GM19438 (cell line): ENCODE results near the gene SLF2.
A peak's percentile ranks its signal among the peaks of the same experiment; 100 is the strongest.

Source experiments
- ATAC-seq: cut with Tn5 transposase; IDR thresholded peaks from one replicate; pipeline ENCODE4 v1.9.1; 2021; ENCODE audit warnings: low read depth; ENCODE audit not compliant: unreplicated experiment

The SLF2 gene

DNA sequence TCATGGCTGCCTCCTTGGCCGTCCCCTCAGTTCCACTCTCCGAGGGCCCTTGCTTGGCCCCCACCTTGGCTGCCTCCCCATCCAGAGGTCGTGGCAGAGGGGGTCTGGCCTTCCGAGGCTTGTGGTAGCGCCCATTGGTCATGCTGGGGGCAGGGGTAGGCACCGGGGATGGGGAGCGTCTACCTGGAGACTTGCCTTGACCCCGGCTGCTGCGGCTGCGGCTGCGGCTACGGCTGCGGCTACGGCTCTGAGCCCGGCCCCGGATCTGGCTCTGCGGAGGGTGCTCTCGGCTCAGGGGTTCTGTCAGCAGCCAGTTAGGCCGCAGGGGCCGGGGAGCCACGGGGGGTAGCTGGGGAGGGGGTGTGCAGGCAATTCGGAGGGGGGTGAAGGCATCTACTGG lies 97.6 kb downstream of the SLF2 start:
- ATAC-seq, result no peak

DNA sequence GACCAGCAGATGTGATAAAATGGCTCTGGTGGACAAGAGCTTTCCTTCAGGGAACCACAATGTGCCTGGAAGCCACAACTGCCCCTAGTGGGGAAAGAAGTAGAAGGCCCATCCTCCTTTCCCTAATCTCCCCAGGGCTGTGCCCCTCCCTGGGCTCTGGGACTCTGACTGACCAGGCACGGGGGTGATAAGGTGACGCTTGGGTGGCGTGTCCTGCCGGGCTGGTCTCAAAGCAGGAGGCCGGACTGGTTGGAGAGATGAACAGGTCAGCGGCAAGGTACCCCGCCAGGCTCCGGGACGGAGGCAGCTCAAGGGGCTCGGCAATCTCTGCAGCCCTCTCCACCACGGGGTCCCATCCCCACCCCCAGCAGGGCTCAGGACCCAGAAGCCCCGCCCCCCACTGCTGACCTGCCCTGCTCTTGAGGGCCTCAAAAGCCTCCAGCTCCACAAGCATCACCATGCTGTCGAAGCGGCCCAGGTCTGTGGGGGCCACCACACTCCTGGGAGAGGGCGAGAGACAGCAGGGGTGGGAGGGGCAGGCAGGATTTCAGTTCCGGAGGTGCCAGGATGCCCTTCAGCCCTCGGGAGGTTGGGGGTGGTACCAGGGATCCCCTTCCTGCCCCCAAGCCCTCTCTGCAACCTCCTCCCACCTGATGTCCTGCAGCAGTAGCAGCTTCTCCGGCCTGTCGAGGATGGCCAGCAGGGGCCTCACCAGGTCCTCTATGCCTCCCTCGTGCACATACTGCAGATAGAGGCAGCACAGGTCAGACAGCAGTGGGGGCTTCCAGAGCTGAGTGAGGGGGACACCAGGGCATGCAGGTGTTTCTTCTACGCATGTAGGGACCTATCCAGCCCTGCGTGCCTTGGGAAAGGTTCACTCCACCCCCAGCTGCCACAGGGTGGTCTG lies 99.0 kb downstream of the SLF2 start:
- no peak for ATAC-seq

DNA sequence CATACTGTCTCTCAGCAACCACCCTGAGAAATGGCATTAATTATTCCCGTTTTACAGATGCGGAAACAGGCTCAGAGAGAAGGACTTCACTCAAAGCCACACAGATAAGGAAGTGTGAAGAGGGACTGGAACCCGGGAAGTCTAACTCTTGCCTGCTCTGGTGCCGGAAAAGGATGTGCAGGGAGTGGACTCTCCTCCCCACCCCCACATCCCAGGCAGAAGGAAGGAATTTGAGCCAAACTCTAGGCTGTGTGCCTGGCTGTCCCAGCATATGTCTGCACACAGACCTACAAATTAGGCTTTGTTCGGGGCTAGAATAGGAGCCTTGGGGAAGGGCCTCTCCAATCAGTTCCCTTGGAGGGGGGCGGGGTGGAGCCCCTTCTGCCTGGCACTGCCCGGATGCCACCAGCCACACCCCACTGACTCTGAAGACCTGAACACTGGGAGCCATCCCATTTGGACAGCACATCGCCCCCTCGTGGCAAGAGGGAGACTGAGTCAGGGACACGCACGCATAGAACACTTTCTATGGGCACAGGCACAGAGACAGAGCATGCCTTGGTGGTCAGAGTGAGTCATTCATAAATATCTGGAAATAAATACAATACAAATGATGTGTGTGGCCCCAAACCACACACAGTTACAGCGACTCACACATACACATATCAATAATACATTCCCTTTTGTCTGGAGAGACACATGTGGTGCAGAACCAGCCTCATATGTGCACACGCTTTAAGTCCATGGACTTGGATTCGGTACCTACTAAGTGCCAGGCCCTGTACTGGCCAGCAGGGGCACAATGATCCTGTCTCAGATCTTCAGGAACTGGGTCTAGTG lies 100.0 kb downstream of the SLF2 start:
- peak; percentile 74 for ATAC-seq

DNA sequence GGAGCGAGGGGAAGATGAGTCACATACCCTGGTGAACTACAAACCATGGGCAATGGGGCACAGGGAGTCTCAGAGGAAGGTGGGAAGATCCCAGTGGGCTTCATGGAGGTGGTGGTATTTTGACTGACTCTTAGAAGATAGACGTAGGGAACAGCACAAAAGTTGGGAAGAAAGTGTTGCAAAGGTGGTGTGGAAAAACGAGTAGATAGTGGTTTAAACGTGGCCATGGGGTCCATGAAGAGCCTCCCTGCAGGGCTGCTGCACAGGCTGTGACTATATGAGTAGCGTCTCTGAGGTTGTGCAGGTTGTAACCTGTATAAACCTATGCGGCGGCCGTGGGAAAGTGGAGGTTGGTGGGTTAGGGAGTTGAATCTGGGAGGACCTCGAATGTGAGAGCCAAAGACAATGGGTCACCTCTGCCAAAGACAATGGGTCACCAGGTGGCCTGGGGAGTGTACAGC lies 100.6 kb downstream of the SLF2 start:
- ATAC-seq, result no peak

DNA sequence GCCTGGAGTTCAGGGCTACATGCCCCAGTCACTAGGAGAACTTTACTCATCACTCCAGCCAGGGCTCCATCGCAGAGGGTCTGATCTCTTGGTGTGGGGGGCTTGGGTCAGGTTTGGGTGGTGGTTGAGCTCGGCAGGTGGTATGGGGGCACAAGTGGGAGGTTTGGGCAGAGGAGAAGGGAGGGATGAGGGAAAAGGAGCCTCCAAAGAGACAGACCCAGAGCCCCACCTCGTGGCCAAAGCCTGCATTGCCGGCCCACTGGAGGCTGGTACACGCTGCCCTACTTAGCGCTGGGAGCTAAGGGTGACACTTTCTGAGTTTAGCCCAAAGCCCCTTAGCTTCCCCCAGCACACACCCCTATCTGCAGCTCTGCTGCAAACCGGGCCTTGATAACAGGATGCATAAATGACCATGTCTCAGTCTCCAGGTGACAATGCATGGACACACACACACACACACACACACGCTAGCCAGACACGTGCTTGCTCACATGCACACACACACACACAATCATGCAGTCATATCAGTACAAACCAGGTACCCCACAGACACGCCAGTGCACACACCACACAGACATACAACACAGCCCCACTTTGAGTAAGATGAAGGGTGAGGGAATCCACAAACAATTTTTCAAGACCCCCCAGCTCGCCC lies 101.6 kb downstream of the SLF2 start:
- ATAC-seq, result no peak
